Peyer's patch (tissue), 4 donors: ENCODE measurements around the gene PGM5. TPM values are rescaled to one million over a fixed set of nuclear protein-coding genes. Genes with fewer than 3 reads are reported as not detected.
"Not testable (repeated sequence)": the region's sequence is repeated elsewhere in the genome, so short reads cannot be mapped to it uniquely, and the experiment has no call there.

ENCODE experiments used
- DNase-seq, 3 donors: peaks; one replicate each; pipeline ENCODE4 v3.0.0-alpha.2; 2017 to 2019
- H3K27ac ChIP-seq, 4 donors: fragments of 200-600 bp; sonication (generic); one replicate each; pipeline ENCODE4 v1.5.1; 2016 to 2019
- H3K27me3 ChIP-seq, 2 donors: fragments of 200-600 bp; sonication (generic); one replicate each; pipeline ENCODE4 v1.5.1; 2019
- H3K36me3 ChIP-seq, 3 donors: fragments of 200-600 bp; sonication (generic); one replicate each; pipeline ENCODE4 v1.5.1; 2016 to 2019
- H3K4me1 ChIP-seq, 4 donors: fragments of 200-600 bp; sonication (generic); one replicate each; pipeline ENCODE4 v1.5.1; 2016 to 2019
- H3K4me3 ChIP-seq, 4 donors: fragments of 200-600 bp; sonication (generic); 1 replicate in 3 of 4; 2 replicates in 1 of 4; pipeline ENCODE4 v1.5.1; 2016 to 2019; ENCODE audit warnings: mild to moderate bottlenecking in 1 of 4
- H3K9me3 ChIP-seq, 4 donors: fragments of 200-600 bp; sonication (generic); one replicate each; pipeline ENCODE4 v1.5.1; 2016 to 2019; ENCODE audit warnings: mild to moderate bottlenecking in 1 of 4
- POLR2A ChIP-seq, 2 donors: fragments of 450-650 bp; IDR thresholded peaks; one replicate each; pipeline ENCODE4 v1.5.1; 2017; ENCODE audit warnings: antibody characterized with exemption in 2 of 2, mild to moderate bottlenecking in 2 of 2, moderate library complexity in 2 of 2
- total RNA-seq, 4 donors: library from RNA; depleted of rRNA; stranded (reverse); fragments of >200 nt; gene quantifications; one replicate each; pipeline ENCODE4 v1.1.0, GENCODE V29; 2016
- TF ChIP-seq, protein P1 (sequence below), 6 experiments: fragments of 450-650 bp in 4 of 6; fragments of 200-600 bp in 2 of 6; sonication (generic) in 1 of 6; IDR thresholded peaks; one replicate each; pipeline ENCODE4 v1.5.1; 2017 to 2019; ENCODE audit warnings: antibody characterized with exemption in 6 of 6, mild to moderate bottlenecking in 3 of 6, moderate library complexity in 1 of 6

PGM5 gene
- total RNA-seq: 10 to 100 TPM in 3 of 4 donors, 1 to 10 TPM in 1; 7.5 to 30.5 (median 23.6) TPM

DNA sequence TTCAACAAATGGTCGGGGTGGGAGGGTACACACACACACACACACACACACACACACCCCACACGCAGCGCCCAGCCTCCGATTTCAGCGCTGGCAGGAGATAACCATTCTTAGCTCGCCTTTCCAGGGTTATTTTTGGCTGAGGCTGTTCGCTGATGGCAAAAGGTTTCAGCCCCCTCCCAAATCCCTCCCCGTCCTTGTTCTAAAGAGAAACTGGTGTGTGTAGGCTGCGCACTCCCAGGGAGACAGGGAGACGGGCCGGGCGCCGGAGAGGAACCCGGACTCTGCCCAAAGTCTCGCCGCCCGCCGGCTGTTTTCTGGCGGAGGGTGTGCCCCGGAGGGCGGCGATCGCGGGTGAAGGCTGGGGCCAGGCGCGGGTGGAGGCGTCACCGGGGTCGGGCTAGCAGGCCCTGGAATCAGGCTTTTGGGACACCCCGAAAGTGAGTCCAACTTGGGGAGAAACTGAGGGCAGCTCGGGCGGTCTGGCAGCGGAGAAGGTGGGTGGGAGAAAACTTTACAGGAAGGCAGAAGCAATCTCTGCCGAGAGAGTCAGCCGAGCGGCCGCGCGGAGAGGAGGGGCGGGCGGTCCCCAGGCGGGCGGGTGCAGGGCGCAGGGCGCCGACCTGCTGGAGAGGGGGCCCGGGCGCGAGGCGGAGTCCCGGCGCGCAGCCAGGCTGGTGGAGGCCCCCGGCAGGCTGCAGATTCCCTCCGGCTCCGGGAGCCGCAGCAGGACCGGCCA is at the start of gene PGM5:
PGM5 (plus strand) TSS at position 232 of the 739 bp plus-strand sequence. CDS start 517 bp downstream, outside the sequence.
- TF ChIP-seq POLR2A (IDR thresholded peaks at IDR 0.05): peak in 1 of 2 donors; percentile 13
- TF ChIP-seq, protein P1, sequence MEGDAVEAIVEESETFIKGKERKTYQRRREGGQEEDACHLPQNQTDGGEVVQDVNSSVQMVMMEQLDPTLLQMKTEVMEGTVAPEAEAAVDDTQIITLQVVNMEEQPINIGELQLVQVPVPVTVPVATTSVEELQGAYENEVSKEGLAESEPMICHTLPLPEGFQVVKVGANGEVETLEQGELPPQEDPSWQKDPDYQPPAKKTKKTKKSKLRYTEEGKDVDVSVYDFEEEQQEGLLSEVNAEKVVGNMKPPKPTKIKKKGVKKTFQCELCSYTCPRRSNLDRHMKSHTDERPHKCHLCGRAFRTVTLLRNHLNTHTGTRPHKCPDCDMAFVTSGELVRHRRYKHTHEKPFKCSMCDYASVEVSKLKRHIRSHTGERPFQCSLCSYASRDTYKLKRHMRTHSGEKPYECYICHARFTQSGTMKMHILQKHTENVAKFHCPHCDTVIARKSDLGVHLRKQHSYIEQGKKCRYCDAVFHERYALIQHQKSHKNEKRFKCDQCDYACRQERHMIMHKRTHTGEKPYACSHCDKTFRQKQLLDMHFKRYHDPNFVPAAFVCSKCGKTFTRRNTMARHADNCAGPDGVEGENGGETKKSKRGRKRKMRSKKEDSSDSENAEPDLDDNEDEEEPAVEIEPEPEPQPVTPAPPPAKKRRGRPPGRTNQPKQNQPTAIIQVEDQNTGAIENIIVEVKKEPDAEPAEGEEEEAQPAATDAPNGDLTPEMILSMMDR (IDR thresholded peaks at IDR 0.05): peak in 1 of 6 experiments; percentile 5
- H3K27ac ChIP-seq: peak within 1 kb of the TSS in 3 of 4 donors; percentile 55 to 86 (median 77)
- not testable (repeated sequence) for H3K4me1 ChIP-seq, H3K27me3 ChIP-seq, H3K36me3 ChIP-seq, H3K9me3 ChIP-seq
- DNase-seq: peak in 2 of 3 donors; percentile 52 to 58
- peak within 1 kb of the TSS; percentile 44 to 71 (median 54) for H3K4me3 ChIP-seq

GRCh38 chr9:68307127-68307526 is 49.3 kb upstream of the PGM5 start:
- not testable (repeated sequence) for H3K36me3 ChIP-seq, H3K27ac ChIP-seq, H3K27me3 ChIP-seq

DNA sequence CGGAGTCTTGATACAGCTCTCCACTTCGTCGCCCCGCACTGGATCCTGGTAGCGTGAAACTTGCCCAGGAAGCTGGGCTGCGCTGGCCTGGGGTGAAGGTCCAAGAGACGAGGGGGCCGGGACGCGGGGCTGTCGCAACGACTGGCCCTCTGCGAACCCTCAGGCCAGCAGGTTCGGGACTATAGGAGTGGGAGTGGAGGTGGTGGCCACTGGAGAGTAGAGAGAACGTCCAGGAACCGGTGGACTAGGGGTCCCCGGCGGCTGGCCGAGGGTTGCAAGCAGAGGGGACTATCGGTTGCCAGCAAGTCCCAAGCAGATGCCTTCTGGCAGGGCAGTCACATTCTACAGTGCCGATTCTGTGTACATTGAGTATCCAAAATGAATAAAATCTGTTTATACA is 48.8 kb upstream of the PGM5 start:
- not testable (repeated sequence) for DNase-seq, H3K27me3 ChIP-seq, H3K27ac ChIP-seq, H3K36me3 ChIP-seq, H3K9me3 ChIP-seq, H3K4me3 ChIP-seq, H3K4me1 ChIP-seq

More at GRCh38 chr9:68307127-68307526, 49.3 kb upstream of the PGM5 start:
- H3K4me3 ChIP-seq, H3K9me3 ChIP-seq, DNase-seq, H3K4me1 ChIP-seq: not testable (repeated sequence)

GRCh38 chr9:68311208-68311607 is 45.2 kb upstream of the PGM5 start:
- not testable (repeated sequence) for H3K4me3 ChIP-seq, H3K27ac ChIP-seq, H3K36me3 ChIP-seq, H3K27me3 ChIP-seq, H3K4me1 ChIP-seq, DNase-seq, H3K9me3 ChIP-seq

DNA sequence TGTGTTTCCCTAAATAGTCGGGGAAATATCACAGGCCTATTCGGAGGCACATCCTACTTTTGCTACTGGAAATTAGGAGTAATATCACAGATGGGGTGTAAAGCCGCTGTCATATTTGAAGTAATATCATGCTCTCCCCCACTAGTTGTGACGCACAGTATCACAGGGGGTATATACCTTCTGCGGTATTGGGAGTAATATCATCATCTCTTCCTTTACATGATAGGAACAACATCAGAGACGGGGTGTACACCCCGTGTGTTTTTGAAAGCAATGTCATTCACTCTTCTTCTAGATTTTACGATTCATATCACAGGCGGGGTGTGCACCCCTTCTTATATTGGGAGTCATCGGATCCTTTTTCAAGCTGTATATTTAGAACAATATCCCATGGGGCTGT is 38.2 kb upstream of the PGM5 start:
- H3K27me3 ChIP-seq, H3K4me3 ChIP-seq, H3K36me3 ChIP-seq, H3K9me3 ChIP-seq, H3K27ac ChIP-seq, H3K4me1 ChIP-seq, DNase-seq: not testable (repeated sequence)

GRCh38 chr9:68323749-68324148 is 32.7 kb upstream of the PGM5 start:
- not testable (repeated sequence) for H3K27ac ChIP-seq, H3K4me1 ChIP-seq, H3K36me3 ChIP-seq, DNase-seq, H3K4me3 ChIP-seq, H3K9me3 ChIP-seq, H3K27me3 ChIP-seq

DNA sequence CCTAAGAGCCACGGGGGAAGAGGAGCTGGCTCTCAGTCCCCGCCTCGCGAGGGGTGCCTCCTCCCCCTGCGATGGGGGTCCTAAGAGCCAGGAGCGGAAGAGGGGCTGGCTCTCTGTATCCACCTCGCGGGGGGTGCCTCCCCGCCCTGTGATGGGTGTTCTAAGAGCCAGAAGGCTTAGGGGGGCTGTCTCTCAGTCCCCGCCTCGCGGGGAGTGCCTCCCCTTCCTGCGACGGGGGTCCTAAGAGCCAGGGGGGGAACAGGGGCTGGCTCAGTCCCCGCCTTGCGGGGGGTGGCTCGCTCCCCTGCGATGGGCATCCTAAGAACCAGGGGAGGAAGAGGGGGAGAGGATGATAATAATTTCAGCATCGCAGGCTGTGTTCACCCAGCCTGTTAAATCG is 31.9 kb upstream of the PGM5 start:
- not testable (repeated sequence) for DNase-seq, H3K36me3 ChIP-seq, H3K4me1 ChIP-seq, H3K27me3 ChIP-seq, H3K4me3 ChIP-seq, H3K27ac ChIP-seq, H3K9me3 ChIP-seq

DNA sequence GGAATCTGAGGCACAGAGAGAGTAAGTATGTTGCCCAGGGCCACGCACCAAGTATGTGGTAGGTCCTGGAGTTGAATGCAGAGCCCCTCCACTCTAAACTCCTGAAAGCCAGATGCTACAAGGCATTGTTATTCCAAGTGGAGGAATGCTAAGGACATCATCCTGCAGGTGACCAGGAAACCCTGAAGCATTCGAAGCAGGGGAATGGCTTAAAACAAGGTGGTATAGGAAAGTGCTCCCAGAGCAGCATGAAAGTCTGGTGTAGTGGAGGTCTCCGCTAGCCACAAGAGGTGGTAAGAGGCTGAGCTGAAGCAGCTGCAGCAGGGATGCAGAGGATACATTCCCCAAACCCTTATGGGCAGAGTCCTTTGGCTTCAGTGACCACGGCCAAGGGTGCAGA is 27.3 kb upstream of the PGM5 start:
- H3K4me3 ChIP-seq, H3K9me3 ChIP-seq, H3K36me3 ChIP-seq, H3K4me1 ChIP-seq, H3K27me3 ChIP-seq, DNase-seq, H3K27ac ChIP-seq: not testable (repeated sequence)

DNA sequence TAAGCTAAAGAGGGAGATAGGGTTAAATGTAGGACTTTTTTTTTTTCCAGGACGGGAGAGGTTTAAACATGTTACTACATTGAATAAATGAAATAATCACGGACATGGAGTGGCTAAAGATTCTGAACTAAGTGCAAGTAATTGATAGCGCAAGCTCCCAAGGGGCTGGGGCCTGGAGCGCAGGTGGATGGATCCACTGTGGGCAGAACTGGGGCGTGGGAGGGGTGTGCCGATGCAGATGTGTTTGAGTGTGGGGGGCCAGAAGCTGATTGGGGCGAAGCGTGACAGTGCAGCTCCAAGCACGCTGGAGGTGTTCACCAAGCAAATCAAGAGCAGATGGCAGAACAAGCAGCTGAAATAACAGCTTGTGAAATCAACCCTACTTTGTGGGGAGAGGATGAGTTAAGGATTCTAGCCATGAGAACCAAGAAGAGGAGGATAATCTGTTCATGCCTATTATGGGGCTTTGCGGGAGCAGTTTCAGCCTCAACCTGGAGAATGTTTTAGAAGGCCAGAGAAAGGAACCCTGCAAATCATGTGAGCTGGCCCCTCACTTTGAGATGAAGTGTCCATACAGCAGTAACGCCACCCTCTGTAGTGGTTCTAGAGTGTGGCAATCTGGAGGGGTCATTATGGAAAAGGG is 25.8 kb upstream of the PGM5 start:
- H3K36me3 ChIP-seq, H3K9me3 ChIP-seq, DNase-seq, H3K4me1 ChIP-seq, H3K4me3 ChIP-seq, H3K27me3 ChIP-seq, H3K27ac ChIP-seq: not testable (repeated sequence)

DNA sequence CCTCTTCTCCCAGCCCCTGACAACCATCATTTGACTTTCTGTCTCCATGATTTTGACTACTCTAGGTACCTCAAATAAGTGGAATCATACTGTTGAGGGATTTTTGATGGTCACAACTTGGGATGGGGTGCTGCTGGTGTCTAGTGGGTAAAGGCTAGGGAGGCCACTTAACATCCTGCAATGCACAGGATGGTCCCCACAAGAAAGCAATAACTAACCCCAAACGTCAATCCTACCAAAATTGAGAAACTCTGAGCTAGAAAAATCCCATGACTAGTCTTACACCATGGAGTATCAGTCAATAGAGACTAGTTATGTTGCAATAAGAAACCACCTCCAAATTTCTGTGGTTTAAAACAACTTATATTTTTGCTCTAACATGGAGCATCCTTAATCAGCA is 24.3 kb upstream of the PGM5 start:
- not testable (repeated sequence) for H3K4me1 ChIP-seq, H3K4me3 ChIP-seq, H3K36me3 ChIP-seq, DNase-seq, H3K27ac ChIP-seq, H3K9me3 ChIP-seq, H3K27me3 ChIP-seq

DNA sequence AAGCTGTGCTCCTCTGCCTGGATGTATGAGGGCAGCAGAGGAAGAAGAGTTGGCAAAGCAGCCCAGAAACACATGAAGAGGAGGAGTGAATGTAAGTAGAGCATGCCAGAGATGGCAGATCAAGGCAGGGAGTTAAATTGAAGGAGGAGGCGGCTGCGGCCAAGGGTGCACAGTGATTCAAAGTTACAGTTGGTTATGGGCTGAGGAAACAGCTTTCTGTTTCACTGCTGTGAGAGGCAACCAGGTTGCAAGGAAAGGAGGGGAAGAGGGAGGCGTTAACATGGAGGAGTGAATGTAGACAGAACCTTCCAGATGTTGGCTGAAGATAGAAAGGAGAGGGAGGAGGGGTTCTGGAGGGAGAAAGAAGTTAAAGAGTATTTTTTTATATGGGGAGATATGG is 20.5 kb upstream of the PGM5 start:
- not testable (repeated sequence) for H3K4me1 ChIP-seq, H3K27ac ChIP-seq, DNase-seq, H3K27me3 ChIP-seq, H3K4me3 ChIP-seq, H3K36me3 ChIP-seq, H3K9me3 ChIP-seq

GRCh38 chr9:68336639-68337339 is 19.6 kb upstream of the PGM5 start:
- not testable (repeated sequence) for H3K4me1 ChIP-seq, H3K36me3 ChIP-seq, H3K27me3 ChIP-seq, DNase-seq, H3K27ac ChIP-seq, H3K4me3 ChIP-seq, H3K9me3 ChIP-seq

DNA sequence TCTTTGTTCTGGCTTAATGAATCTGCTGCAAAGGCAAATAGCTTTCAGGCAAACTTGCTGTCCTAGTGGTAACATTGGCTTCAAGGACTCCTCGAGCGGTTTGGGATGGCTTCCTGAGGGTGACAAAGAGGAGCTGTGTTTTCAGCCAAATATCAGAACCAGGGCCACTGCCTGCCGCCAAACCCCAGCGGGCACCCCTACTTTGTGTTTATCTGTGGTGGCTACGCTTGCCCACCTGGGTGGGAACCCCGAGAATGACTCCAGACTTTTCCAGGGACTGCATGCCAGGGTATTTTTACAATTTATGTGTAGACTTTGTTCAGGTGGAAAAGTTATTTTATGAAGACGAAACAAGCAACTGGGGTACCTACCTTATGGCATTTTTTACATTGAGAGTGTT is 18.4 kb upstream of the PGM5 start:
- not testable (repeated sequence) for H3K27me3 ChIP-seq, H3K9me3 ChIP-seq, DNase-seq, H3K27ac ChIP-seq, H3K4me3 ChIP-seq, H3K4me1 ChIP-seq, H3K36me3 ChIP-seq
